Keratinocyte (primary cell): ENCODE data around the gene SLC2A4RG.

ENCODE experiments used
- CTCF ChIP-seq, 3 experiments: IDR thresholded peaks in 1 of 3; conservative IDR thresholded peaks in 1 of 3; optimal IDR thresholded peaks in 1 of 3; 2 replicates in 2 of 3; 3 replicates in 1 of 3; pipeline versions ENCODE3 to v1.5.1; 2011; ENCODE audit warnings: low read length in 3 of 3, mild to moderate bottlenecking in 3 of 3, moderate library complexity in 2 of 3, control low read depth in 1 of 3, inconsistent platforms in 1 of 3; ENCODE audit not compliant: insufficient read depth in 2 of 3; ENCODE audit errors: extremely low read depth in 1 of 3
- EZH2 ChIP-seq: IDR thresholded peaks from one replicate; pipeline ENCODE4 v1.6.1; 2012; ENCODE audit warnings: inconsistent platforms, mild to moderate bottlenecking, low read length, moderate library complexity

- no peak for TF ChIP-seq CTCF (optimal IDR thresholded peaks at IDR 0.05 in 1 of 3, IDR thresholded peaks at IDR 0.05 in 1 of 3, conservative IDR thresholded peaks at IDR 0.05 in 1 of 3; ENCODE audit: extremely low read depth in 1 of 3, insufficient read depth in 2 of 3, low read length in 3 of 3)
- no peak for TF ChIP-seq EZH2
These were observed 1.7 kb downstream of the SLC2A4RG start for GRCh38 chr20:63741354-63741675.
